Epidermal melanocyte (primary cell): ENCODE results near the gene TIMM44.
"Not testable (repeated sequence)": the region's sequence is repeated elsewhere in the genome, so short reads cannot be mapped to it uniquely, and the experiment has no call there.

Source experiments
- DNase-seq: peaks from one replicate; pipeline ENCODE4 v3.0.0; 2011; ENCODE audit warnings: low spot score; ENCODE audit not compliant: insufficient read length

The TIMM44 gene

DNA sequence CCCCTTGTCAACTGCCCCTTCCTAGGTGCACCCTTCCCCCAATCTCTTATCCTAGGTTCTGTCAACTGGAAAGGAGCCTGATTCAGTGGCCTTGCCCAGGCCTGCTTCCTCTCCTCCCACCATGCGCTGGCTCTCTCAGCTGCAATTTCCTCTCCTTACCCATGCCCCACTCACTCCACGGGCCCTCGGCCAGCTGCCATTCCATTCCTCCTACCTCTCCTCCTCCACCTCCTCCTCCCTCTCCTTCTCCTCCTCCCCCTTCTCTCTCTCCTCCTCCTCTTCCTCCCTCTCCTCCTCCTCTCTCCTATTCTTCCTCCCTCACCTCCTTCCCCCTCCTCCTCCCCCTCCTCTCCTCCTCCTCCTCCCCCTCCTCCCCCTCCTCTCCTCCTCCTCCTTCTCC, 9.6 kb upstream of the TIMM44 start:
- DNase-seq = no peak

DNA sequence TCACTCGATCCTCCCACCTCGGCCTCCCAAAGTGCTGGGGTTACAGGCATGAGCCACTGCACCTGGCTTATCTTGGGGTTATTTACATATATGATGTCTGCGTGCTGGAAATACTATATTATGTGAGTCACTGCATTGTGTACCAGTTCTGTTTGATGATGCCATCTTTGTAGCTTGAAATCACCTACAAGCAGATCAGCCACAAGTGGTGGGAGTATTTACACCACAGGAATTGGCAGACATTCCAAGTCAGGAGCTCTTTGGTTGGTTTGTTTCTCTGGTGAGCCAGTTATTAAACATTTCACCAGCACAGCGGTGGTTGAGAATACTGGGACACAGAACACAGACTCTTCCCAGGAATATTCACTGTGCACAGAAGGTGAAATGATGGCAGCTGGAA, 4.5 kb upstream of the TIMM44 start:
- no peak for DNase-seq

DNA sequence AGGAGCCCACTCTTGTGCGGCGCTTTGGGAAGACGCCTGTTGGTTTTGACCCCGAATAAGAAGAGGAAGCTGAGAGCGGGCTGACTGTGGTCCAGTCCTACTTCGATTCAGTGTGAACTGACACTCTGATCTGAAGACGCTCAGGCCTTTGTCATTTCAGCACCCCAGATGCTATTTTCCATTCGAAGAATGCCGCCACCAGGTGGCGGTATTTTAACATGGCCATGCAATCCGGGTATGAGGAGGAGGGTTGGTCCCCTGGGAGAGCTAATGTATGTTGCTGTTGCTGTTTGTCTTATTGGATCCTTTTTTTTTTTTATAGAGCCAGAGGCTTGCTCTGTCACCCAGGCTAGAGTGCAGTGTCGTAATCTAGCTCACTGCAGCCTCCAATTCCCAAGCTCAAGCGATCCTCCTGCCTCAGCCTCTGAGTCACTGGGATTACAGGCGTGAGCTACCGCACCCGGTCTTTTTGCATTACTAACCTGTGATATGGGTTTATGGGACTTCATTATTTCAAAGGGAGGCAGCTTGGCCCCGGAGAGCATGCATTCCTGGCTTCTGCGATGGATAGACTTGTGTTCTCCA, 803 bp upstream of the TIMM44 start:
- peak; percentile 72 for DNase-seq

DNA sequence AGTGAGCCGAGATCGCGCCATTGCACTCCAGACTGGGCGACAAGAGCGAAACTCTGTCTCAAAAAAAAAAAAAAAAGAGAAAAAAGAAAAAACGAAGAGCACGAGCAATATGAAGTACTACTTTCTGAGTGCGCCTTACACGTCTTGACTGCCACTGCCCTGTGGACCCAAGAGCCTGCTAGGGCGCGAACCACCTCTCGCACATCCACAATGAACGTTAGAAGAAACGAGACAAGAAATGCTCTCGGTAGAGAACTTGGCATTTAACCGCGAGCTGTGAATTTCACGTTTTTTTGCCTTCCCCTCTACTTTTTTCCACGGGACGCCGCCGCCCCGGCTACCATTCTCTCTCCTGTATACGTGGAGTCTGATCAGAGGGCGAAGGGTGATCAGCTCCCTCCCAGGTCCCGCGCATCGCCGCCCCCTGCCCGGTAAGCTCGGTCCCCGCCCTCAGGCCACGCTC, 454 bp downstream of the TIMM44 start:
- DNase-seq = no peak

DNA sequence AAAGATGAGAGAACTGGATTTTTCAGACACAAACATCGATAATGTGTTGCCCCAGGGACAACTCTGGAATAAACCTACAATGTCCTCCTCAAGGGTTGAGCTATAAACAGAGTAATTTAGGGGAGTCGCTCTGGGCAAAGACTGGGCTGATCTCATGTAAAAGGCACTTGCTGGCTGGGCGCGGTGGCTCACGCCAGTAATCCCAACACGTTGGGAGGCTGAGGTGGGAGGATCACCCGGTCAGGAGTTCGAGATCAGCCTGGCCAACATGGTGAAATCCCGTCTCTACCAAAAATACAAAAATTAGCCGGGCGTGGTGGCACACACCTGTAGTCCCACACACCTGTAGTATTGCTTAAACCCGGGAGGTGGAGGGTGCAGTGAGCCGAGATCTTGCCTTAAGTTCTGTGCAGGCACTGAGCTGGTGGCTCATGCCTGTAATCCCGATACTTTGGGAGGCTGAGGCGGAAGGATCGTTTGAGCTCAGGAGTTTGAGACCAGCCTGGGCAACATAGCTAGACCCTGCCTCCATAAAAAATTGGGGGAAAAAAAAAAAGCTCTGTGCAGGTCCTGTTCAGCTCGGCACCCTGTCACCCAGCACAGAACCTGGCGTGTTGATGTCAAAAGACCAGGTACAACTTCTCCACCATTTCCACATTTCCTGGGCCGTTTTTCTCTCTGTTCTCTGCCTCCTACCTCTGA, 1.4 kb downstream of the TIMM44 start:
- no peak for DNase-seq

DNA sequence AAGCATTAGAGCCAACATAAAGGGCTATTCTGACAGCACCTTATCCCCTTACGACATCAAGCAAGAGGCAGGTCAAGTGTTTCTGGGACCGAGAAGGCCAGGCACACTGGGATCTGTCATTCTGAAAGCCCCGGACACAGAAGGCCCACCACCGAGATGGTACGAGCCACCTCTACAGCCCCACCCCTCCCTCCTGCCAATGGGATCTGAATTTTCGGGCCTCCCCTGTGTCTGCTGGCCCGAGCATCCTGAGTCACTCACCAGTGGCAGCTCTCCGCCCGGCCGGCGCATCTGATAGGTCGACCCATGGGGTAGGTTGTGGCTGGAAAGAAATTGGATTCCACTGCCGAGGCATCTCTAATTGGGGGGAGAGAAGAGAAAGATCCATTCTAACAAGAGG, 2.6 kb downstream of the TIMM44 start:
- DNase-seq = no peak

DNA sequence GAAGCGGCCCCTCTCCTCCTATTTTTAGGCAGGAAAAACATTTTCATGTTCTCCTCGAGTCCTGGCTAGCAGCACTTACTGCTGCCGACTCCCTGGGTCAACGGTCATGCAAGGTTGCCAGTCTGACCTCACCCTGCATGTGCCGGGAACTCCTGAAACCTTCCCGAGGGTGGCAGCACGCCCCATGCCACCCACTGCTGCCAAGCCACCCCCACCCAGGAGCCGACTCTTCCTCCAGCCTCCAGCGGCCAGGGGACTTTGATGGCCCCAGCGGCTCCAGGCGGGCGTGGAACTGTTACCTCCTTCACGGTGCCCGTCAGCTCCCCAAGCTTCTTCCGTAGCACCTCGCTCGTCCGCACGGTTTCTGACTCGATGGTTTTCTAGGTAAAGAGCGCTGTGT, 8.7 kb downstream of the TIMM44 start:
- DNase-seq = peak; percentile 5

DNA sequence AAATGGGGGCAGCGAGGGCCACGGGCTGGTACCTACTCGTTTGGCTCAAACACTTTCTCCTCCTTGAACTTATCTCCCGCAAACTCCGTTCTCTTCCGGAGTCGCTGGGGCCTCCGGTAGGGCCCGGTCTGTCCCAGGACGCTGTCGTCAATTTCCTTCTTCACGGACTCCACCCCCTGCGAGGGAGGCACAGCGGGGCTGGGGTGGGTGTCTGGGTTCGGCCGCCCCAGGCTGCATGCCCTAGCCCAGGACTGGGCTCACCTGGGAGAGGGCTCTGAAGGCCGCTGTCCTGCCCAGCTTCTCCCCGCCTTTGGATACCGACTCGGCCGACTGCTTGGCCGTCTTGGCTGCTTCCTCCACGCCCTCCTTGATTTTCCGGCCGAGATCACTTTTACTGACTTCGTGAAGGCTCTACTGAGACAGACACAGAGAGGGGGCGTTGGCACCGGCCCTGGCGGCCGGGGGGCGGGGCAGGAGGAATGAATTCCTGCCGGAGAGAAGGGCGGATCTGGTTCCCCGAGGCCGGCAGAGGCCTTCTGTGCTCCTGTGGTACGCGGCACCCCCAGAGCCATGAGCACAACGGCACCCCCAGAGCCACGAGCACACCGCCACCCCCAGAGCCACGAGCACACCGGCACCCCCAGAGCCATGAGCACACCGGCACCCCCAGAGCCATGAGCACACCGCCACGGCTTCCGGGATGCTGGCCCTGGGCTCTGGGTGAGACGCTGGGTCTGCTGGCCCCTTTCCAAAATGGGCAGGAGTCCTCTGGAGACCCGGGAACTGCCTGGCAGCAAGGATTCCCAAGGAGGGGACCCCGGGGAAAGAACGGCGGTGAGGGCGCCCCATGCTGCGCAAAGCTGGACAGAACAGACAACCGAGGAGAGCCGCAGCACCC, 9.4 kb downstream of the TIMM44 start:
- no peak for DNase-seq

DNA sequence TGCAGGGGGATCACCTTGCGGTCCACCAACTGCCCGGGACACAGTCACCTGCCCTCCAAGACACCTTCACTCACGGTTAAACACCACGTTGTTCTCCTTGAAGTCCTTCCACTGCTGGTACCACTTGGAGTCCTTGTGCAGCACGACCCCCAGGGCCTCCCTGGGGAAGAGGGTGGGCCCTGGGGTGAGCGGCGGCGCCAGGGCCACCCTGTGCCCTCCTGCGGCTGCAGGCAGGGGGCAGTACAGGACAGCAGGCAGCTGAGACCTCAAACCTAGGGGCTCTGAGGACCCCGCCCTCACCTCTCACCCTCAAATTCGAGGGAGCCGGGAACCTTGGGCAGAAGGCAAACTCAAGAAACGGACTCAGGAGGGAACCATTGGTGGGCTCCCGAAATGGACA, 10.1 kb downstream of the TIMM44 start:
- no peak for DNase-seq

DNA sequence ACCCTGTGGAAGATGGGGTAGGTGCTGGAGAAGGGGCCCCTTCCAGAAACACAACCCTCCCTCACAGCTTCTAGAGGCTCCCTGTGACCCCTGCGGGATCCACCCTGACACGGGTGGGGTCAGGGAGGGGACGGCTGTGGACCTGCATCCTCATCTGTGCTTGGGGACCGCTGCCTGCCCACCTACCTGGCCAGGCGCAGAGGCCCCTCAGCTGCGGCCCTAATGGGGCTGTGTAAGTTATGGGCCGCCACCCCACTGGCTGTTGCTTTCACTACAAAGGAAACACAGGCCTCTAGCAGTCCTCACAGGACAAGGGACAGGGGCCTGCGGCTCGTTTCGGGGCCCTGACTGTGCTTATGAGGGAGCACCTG, 10.6 kb downstream of the TIMM44 start:
- DNase-seq = no peak

DNA sequence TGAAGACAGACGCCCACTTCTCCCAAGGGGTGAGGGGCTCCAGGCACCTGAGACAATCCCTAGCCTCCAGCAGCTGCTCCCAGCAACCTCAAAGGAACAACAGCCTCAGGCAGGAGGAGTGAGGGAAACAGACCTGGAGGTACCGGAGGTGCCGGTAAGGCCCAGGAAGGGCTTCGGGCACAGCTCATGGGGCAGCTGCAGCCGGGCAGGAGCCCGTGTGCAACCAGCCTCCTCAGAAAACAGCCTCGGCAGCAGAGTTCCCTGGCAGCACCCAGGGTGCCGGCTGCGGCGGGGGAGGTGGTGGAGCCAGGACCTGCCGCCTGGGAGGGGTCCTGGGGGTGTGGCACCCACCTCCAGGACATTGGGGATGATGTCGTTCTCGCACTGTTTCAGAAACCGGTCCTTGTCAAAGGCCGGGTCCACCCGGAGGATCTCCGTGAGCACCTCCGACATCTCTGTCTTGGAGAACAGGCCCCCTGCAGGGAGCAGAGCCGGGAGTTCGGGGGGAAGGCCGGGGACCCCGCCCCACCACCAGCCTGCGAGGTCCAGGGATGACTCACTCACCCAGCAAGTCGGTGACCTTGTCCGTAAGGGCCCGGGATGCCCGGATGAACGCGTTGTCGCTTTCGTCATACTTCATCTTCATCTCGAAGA, 11.1 kb downstream of the TIMM44 start:
- no peak for DNase-seq

DNA sequence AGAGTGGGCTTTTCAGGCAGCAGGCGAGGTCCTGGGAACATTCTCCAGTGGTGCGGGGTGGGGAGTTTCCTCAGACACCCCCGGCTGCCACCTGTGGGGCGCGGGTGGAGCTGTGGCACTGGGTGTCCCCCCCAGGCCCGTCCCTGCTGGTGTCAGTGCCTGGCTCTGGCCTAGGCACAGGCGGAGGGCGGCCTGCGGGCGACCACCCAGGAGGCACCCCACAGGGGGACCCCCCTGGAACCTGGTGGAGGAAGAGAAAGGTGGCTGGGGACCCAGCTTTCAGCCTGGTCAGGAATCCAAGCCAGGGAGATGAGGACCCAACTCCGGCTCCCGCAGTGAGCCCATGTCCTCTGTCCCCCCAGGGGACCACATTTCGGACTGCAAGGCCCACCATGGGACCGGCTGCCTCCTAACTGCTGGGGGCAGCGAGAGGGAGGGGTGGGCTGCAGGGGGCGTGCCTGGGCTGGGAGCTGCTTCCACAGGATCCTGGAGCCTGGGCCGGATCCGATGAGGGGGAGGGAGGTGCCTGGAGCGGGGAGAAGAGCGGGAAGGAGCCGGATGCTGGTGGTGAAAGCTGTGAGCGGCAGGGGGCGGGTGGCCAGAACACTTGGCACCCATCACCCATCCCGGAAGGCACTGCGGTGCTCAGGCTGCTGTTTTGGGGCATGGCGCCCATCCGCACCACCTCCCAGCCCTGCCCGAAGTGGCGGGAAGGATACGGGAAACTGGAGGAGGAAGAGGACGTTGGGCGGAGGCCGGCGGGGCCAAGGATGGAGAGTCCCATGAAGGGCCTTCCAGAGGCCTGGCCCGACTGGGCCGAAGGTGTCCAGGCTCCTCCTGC, 12.0 kb downstream of the TIMM44 start:
- DNase-seq = no peak

DNA sequence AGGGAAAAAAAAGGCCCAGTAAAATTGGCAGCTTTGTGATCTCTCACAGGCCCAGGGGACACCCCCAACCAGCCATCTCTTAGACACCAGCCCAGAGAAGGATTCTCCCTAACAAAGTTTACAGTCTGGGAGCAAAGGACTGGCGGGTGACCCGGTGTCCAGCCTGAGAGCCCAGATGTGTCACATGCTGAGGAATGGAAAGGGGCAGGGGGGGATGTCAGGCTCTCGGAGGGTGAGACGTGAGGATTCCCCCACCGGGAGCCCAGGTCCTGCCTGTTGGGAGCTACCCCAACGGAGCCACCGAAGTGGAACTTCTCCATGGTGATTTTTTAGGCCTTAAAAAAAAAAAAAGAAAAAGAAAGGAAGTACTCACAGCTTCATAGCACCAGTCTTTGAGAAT, 12.7 kb downstream of the TIMM44 start:
- DNase-seq = peak; percentile 9

DNA sequence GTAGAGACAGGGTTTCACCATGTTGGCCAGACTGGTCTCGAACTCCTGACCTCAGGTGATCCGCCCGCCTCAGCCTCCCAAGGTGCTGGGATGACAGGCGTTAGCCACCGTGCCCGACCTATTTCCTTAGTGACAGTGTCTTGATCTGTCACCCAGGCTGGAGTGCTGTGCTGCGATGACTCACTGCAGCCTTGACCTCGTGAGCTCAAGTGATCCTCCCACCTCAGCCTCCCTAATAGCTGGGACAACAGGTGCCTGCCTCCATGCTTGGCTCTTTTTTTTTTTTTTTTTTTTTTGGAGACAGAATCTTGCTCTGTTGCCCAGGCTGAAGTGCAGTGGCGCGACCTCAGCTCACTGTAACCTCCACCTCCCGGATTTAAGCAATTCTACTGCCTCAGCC, 13.4 kb downstream of the TIMM44 start:
- DNase-seq = not testable (repeated sequence)

DNA sequence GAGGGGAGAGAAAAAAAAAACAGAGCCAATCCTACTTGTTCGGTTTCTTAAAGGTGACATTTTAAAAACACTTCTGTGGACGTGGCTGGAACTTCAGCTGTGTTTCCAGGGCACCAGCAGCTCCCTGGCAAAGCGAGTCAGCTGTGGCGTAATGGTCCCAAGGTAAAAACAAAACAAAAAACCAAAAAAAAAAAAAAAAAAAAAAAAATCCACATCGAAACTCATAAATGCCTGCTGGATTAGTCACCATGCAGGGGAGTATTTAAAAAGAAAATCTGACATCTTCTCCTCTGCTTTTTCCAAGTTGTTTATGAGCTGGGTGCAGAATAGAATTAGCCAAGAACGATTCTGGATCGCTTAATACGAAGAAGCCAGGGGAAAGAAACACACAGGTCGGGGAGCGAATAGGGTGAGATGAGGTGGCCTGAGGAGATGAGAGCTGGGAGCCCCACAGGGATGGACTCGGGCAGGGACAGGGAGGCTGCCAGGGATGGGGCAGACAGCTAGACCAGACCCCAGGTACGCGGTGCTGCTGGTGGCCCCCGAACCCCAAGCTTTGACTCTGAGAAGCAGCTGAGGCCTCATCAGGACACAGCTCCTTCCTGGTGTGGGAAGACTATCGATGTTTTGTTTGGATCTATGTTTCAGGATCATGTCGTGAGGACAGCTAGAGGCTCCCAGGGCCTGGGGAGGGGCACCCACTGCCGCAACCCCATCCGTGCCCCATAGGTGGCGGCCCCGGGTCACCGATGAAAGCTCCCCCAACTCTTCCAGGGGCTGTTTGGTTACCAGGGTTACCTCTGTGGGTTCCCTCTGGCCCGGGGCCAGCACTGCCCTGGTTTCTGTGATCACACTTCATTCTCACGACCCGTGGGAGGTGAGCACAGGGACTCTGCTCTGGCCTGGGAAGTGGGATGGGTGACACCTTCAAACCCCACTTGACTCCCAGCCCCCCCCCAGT, 14.4 kb downstream of the TIMM44 start:
- peak; percentile 37 for DNase-seq

DNA sequence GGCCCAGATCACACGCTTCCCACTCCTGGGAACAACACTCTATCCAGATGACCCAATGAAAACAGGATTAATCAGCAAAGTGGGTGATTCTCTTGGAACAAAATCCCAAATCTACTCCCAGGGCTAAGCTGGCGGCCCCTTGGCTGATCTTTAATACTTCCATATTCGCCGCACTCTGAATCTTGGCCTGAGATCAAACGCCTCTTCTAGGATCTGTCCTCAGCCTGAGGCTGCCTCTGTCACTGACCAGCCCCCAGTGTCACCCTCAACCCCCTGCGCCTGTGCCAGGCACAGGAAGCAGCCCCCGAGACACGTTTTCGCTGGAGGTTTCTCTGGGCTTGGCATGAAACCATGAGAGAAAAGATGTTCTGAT, 15.1 kb downstream of the TIMM44 start:
- no peak for DNase-seq

DNA sequence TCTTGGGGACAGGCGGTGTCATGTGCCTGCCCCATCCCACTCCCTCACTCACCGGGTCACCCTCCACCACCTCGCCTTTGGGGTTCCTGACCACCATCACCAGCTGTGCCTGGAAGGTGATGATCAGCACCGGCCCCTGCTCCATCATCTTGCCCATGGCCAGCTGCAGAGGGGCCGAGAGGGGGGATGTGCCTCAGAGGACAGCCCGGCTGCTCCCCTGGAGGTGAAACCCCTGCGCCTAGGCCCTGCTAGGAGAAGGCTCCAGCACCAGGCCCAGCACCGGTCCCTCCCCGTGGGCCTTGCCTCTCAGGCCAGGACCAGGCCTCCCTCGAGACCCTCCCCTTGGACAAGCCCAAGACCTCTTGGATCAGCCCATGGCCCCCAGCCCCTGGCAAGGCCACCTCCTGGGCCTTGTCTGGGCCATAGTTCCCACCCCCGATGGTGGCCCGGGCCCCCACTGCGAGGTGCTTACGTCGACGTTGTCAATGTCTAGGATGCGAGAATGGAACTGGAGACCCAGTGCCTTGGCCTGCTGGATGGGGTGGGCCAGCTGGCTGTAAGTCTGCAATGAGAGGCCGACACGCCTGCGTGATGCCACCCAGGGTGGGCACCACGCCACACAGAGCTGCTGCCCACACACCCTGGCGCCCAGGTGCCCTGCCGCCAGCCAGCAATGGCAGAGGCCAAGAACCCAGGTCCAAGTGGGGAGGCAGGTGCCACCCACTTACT, 15.7 kb downstream of the TIMM44 start:
- DNase-seq = peak; percentile 7

DNA sequence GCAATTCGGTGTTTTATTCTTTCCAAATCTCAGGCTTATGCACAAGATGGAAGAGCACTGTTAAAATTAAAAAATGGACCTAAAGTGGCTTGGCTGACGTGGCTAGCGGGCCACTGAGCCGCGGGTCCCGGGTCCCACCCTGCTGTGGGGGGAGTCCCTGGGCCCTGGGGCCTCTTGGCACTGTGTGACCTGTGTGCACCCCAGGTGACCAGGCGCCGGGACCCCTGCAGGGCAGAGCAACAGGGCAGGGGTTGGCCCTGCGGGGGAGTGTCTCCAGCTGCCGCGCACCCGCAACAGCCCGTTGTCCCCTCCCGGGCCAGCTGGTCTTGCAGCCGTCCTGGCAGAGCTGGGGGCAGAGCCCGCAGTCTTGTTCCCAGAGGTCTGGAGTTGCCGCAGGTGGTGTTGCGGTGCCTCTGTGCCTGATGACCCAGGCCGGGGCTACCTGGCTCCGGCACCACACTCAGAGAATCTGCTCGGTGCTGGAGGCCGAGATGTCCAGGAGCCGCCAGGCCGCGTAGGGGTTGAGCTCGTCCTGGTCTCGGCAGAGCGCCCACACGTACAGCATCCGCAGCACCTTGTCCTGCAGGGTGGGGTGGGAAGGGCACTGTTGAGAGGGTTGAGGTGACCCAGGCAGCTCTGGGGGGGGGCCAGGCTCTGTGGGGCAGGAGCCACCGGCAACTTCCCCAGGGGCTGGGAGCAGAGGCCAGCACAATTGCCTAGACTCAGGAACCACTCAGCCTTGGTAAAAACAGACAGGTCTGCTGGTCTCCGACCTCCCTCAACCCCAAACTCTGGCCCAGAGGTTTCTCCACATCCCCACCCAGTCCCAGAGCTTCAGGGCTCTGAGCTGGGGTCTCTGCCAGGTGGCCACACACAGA, 16.5 kb downstream of the TIMM44 start:
- peak; percentile 6 for DNase-seq
